Lower lobe of right lung (tissue), 2 donors: Measurements from ENCODE around the gene MTMR12. TPM values are rescaled to one million over a fixed set of nuclear protein-coding genes. Genes with fewer than 3 reads are reported as not detected.

Experiments used
- ATAC-seq, 2 donors: fragments of 200-7000 bp; cut with Tn5 transposase; one replicate each; pipeline ENCODE4 v1.9.1; 2020 to 2022; ENCODE audit warnings: mild to moderate bottlenecking in 2 of 2, moderate library complexity in 2 of 2
- DNase-seq: peaks from one replicate; pipeline ENCODE4 v3.0.0-alpha.2; 2020
- H3K27ac ChIP-seq: fragments of 200-600 bp; one replicate; pipeline ENCODE4 v1.8.0; 2022
- H3K27me3 ChIP-seq: fragments of 200-600 bp; one replicate; pipeline ENCODE4 v1.8.0; 2022; ENCODE audit warnings: low read depth
- H3K36me3 ChIP-seq: fragments of 200-600 bp; one replicate; pipeline ENCODE4 v1.8.0; 2022; ENCODE audit warnings: mild to moderate bottlenecking
- H3K4me1 ChIP-seq: fragments of 200-600 bp; one replicate; pipeline ENCODE4 v1.8.0; 2022
- H3K4me3 ChIP-seq: fragments of 200-600 bp; one replicate; pipeline ENCODE4 v1.8.0; 2022; ENCODE audit warnings: mild to moderate bottlenecking
- H3K9me3 ChIP-seq: fragments of 200-600 bp; one replicate; pipeline ENCODE4 v1.8.0; 2022
- intact Hi-C: fragments of 100-400 bp; cut with DNase I; formaldehyde crosslinking; loops from one replicate; pipeline ENCODE4 v1.11.0; 2022
- total RNA-seq: library from RNA; stranded (reverse); fragmentation: NEBNext Ultra II Directional; extraction: Animal tissue kit (Norgen Biotek cat#: 25700); gene quantifications from one replicate; pipeline ENCODE4 v1.2.1, GENCODE V29; 2021
- TF ChIP-seq, protein P1 (sequence below): fragments of 200-600 bp; IDR thresholded peaks from one replicate; pipeline ENCODE4 v1.8.0; 2022; ENCODE audit warnings: antibody characterized with exemption, mild to moderate bottlenecking
- donor health status: DM: no; HTN: yes; CAD: no; lungs with severe emphysema.

The MTMR12 gene
- total RNA-seq, 1 donor from 2014 or later = 39.3 TPM

DNA sequence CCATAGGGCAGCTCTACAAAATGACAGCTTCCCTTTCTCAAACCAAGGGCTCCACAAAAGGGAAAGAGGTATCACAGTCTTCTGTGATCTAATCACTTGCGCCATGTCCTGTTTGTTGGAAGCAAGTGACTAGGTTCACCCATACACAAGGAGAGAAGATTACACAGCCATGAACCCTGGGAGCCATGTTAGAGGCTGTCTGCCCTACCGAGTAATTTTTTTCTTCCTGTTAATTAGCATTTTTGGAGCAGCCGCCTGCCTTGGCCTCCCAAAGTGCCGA, 105.4 kb downstream of the MTMR12 start:
- TF ChIP-seq, protein P1, sequence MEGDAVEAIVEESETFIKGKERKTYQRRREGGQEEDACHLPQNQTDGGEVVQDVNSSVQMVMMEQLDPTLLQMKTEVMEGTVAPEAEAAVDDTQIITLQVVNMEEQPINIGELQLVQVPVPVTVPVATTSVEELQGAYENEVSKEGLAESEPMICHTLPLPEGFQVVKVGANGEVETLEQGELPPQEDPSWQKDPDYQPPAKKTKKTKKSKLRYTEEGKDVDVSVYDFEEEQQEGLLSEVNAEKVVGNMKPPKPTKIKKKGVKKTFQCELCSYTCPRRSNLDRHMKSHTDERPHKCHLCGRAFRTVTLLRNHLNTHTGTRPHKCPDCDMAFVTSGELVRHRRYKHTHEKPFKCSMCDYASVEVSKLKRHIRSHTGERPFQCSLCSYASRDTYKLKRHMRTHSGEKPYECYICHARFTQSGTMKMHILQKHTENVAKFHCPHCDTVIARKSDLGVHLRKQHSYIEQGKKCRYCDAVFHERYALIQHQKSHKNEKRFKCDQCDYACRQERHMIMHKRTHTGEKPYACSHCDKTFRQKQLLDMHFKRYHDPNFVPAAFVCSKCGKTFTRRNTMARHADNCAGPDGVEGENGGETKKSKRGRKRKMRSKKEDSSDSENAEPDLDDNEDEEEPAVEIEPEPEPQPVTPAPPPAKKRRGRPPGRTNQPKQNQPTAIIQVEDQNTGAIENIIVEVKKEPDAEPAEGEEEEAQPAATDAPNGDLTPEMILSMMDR = no peak
- peaks cover 16% of the 10 kb centered on the region for H3K4me1 ChIP-seq
- ATAC-seq (no peak), DNase-seq (no peak)
- H3K36me3 ChIP-seq = no peaks in the 10 kb centered on the region
- H3K9me3 ChIP-seq = no peaks in the 10 kb centered on the region
- no peaks in the 10 kb centered on the region for H3K27me3 ChIP-seq
- H3K4me3 ChIP-seq = no peak overlapping the region
- intact Hi-C loops = no loop called here
- no peak overlapping the region for H3K27ac ChIP-seq

DNA sequence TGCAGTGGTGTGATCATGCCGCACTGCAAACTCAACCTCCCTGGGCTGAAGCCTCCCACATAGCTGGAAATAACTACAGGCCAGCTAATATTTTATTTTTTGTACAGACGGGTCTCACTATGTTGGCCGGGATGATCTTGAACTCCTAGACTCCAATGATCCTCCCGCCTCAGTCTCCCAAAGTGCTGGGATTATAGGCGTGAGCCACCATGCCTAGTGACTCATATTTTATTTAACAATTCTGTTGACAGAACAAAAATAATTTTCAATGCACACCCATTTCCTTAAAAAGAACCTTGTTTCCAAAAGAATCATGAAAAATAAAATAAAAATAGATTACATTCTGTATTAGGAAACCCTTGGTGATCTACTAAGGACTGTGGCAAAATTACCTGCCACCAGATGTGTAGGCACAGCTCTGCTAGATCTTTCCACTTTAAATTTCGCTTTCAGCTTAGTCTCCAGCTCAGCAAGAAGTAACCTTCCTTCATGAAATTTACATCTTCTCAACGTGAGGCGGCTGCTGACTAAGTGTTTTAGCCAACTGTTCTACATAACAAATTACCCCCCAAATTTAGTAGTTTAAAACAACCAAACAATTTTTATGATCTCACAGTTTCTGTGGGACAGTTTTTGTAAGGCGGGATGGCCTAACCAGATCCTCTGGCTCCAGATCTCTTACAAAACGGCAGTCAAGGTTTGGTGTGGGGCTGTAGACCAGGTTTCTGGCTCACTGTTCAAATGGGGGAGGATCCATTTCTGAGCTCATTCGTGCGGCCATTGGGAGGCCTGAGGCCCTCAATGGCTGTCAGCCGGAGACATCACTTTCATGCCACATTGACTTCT, 106.0 kb downstream of the MTMR12 start:
- TF ChIP-seq, protein P1 = no peak
- H3K36me3 ChIP-seq = no peaks in the 10 kb centered on the region
- H3K9me3 ChIP-seq = no peaks in the 10 kb centered on the region
- H3K27ac ChIP-seq = no peak overlapping the region
- no peaks in the 10 kb centered on the region for H3K27me3 ChIP-seq
- no peak overlapping the region for H3K4me3 ChIP-seq
- intact Hi-C loops = no loop called here
- DNase-seq (no peak), ATAC-seq (no peak)
- H3K4me1 ChIP-seq = peaks cover 18% of the 10 kb centered on the region

DNA sequence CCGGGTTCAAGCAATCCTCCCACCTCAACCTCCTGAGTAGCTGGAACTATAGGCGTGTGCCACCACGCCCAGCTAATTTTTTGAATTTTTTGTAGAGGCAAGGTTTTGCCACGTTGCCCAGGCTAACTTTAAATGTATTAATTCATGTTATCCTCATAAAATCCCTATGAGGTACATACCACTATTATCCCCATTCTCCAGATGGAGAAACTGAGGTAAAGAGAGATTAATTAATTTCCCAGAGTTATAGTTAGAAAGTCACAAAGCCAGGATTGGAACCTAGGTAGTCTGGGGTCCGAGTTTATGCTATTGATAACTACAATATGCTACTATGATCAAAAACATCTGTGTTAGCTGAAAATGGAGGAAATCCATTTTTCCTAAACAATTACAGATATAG, 106.7 kb downstream of the MTMR12 start:
- DNase-seq = no peak
- H3K9me3 ChIP-seq = no peaks in the 10 kb centered on the region
- no peak overlapping the region for H3K4me3 ChIP-seq
- TF ChIP-seq, protein P1 = no peak
- intact Hi-C loops = no loop called here
- no peaks in the 10 kb centered on the region for H3K27me3 ChIP-seq
- H3K27ac ChIP-seq = no peak overlapping the region
- peaks cover 19% of the 10 kb centered on the region for H3K4me1 ChIP-seq
- no peaks in the 10 kb centered on the region for H3K36me3 ChIP-seq
- ATAC-seq = no peak

DNA sequence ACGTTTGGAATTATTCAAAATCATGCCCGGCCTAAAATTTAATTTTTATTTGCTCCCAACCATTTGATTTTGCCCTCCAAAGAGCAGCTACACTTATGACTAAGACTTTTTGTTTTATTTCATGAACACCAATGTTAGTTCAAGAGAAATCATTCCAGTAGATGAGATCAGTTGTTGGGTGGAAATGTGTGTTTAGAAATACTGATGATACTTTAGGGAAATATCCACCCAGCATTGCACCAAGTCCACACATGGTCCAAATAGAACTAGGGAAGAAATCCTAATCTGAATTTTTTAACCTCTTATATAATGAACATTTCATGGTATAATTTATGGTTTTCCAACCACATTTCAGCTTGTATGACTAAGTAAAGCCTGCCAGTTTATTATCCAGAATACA, 110.3 kb downstream of the MTMR12 start:
- H3K4me3 ChIP-seq = no peak overlapping the region
- no peaks in the 10 kb centered on the region for H3K9me3 ChIP-seq
- no peaks in the 10 kb centered on the region for H3K36me3 ChIP-seq
- DNase-seq = no peak
- TF ChIP-seq, protein P1 = no peak
- peaks cover 18% of the 10 kb centered on the region for H3K4me1 ChIP-seq
- H3K27me3 ChIP-seq = no peaks in the 10 kb centered on the region
- intact Hi-C loops = no loop called here
- no peak overlapping the region for H3K27ac ChIP-seq
- peak in 1 of 2 donors; percentile 31 for ATAC-seq

DNA sequence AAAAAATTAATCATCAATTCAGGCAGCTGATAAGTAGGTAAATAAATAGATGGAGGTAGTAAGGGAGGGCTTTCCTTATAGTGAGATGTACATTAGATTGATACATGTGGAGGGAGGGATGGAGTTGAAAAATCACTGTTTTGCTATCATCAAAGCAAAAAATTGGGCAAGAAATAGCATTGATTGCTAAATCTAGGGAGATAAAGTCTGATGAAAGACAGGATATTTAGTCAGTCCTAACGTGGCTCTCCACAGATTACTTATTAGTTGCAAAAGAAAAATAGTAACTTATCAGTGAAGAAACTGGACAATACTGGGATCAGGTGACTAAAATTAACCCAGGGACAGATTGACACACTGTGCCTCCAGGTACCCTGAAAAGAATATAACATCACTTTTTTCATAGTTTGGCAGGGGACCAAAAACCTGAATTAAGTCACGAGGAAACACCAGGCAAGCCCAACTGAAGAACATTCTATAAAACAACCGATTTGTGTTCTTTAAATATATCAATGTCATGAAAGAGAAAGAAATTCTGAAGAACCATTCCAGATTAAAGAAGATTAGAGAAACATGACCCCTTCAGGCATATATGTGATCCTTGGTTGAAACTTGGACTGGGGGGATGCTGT, 111.5 kb downstream of the MTMR12 start:
- Histone ChIP-seq H3K27me3 (no peaks in the 10 kb centered on the region), H3K9me3 (no peaks in the 10 kb centered on the region), H3K36me3 (no peaks in the 10 kb centered on the region), H3K4me1 (peaks cover 18% of the 10 kb centered on the region), H3K4me3 (no peak overlapping the region), H3K27ac (no peak overlapping the region)
- ATAC-seq (peak in 1 of 2 donors; percentile 29), DNase-seq (no peak)
- TF ChIP-seq, protein P1 = no peak
- intact Hi-C loops = no loop called here
